ENCODE data around the gene TBC1D4. TPM values are rescaled to one million over a fixed set of nuclear protein-coding genes. Genes with fewer than 3 reads are reported as not detected.
"Not testable (repeated sequence)": the region's sequence is repeated elsewhere in the genome, so short reads cannot be mapped to it uniquely, and the experiment has no call there.

The TBC1D4 gene
- total and polyA plus RNA-seq, 2 experiments from 2014 or later, result 18.7 to 38.2 TPM

DNA sequence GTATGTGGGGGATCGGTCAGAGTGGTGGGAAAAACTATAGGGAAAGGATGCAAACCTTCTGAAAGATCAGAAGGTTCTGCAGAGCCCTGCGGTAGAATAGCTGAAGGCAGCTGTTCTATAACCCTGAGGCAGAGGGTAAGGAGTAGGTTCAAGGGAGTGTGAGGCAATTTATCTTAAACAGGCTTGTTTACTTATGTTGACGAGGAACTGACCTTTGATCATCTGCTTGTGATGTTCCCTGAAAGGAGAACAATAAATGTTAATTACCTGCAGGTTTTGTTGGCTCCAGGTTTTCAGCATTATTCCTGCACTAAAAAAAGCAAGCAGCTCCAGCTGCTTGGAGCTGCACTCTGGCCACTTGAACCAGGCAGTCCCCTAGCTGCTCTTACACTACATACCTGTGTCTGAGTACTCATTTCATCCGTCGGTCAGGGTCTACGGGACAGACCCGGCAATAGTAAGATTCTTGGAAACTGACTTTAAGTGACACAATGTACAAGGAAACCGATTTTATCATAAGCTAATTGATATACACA is 202.1 kb downstream of the TBC1D4 start:
- Histone ChIP-seq H3K4me3 (no peak overlapping the region), H3F3A (replicated peaks; ENCODE audit: low read depth) (no peaks in the 10 kb centered on the region), H2AFZ (no peak overlapping the region), H3K4me2 (no peak overlapping the region), H3K9me2 (ENCODE audit: insufficient read depth) (no peaks in the 10 kb centered on the region; the same call in 1 of the 2 replicates), H3K4me1 (ENCODE audit: insufficient read depth) (no peaks in the 10 kb centered on the region), H3K27me3 (ENCODE audit: insufficient read depth) (no peaks in the 10 kb centered on the region), H3K79me2 (replicated peaks; ENCODE audit: insufficient read depth) (no peaks in the 10 kb centered on the region), H3K36me3 (ENCODE audit: insufficient read depth) (peaks cover 6% of the 10 kb centered on the region; the same call in 1 of the 2 replicates), H4K20me1 (replicated peaks; ENCODE audit: insufficient read depth) (no peaks in the 10 kb centered on the region), H3K27ac (ENCODE audit: low read depth) (no peak overlapping the region)
- Mint-ChIP-seq H3K9me3 (peaks cover 68% of the 10 kb centered on the region), H3K4me1 (no peaks in the 10 kb centered on the region), H3K4me3 (no peak overlapping the region), H3K27me3 (ENCODE audit: insufficient read depth, low read depth, poor library complexity) (peaks cover 2% of the 10 kb centered on the region), H3K27ac (no peak overlapping the region), H3K36me3 (ENCODE audit: low read depth) (peaks cover 60% of the 10 kb centered on the region)
- DNase-seq (ENCODE audit: low spot score) (peak; percentile 31), ATAC-seq (no peak)
- no peak for TF ChIP-seq NANOG (IDR thresholded peaks at IDR 0.05; ENCODE audit: borderline replicate concordance)
- no peak for TF ChIP-seq STAT1 (IDR thresholded peaks at IDR 0.05; ENCODE audit: unreplicated experiment)
- TF ChIP-seq EZH2phosphoT487 (IDR thresholded peaks at IDR 0.05; ENCODE audit: unreplicated experiment), result no peak
- TF ChIP-seq, protein P1, sequence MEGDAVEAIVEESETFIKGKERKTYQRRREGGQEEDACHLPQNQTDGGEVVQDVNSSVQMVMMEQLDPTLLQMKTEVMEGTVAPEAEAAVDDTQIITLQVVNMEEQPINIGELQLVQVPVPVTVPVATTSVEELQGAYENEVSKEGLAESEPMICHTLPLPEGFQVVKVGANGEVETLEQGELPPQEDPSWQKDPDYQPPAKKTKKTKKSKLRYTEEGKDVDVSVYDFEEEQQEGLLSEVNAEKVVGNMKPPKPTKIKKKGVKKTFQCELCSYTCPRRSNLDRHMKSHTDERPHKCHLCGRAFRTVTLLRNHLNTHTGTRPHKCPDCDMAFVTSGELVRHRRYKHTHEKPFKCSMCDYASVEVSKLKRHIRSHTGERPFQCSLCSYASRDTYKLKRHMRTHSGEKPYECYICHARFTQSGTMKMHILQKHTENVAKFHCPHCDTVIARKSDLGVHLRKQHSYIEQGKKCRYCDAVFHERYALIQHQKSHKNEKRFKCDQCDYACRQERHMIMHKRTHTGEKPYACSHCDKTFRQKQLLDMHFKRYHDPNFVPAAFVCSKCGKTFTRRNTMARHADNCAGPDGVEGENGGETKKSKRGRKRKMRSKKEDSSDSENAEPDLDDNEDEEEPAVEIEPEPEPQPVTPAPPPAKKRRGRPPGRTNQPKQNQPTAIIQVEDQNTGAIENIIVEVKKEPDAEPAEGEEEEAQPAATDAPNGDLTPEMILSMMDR (conservative IDR thresholded peaks at IDR 0.05; ENCODE audit: low read depth in 2 of 2), result no peak
- TF ChIP-seq JUNB (IDR thresholded peaks at IDR 0.05; ENCODE audit: unreplicated experiment), result no peak
- TF ChIP-seq, protein P2, sequence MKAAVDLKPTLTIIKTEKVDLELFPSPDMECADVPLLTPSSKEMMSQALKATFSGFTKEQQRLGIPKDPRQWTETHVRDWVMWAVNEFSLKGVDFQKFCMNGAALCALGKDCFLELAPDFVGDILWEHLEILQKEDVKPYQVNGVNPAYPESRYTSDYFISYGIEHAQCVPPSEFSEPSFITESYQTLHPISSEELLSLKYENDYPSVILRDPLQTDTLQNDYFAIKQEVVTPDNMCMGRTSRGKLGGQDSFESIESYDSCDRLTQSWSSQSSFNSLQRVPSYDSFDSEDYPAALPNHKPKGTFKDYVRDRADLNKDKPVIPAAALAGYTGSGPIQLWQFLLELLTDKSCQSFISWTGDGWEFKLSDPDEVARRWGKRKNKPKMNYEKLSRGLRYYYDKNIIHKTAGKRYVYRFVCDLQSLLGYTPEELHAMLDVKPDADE (IDR thresholded peaks at IDR 0.05), result no peak
- TF ChIP-seq CREB1 (CRISPR knock-in tag; IDR thresholded peaks at IDR 0.05; ENCODE audit: low read depth), result no peak
- TF ChIP-seq, protein P3, sequence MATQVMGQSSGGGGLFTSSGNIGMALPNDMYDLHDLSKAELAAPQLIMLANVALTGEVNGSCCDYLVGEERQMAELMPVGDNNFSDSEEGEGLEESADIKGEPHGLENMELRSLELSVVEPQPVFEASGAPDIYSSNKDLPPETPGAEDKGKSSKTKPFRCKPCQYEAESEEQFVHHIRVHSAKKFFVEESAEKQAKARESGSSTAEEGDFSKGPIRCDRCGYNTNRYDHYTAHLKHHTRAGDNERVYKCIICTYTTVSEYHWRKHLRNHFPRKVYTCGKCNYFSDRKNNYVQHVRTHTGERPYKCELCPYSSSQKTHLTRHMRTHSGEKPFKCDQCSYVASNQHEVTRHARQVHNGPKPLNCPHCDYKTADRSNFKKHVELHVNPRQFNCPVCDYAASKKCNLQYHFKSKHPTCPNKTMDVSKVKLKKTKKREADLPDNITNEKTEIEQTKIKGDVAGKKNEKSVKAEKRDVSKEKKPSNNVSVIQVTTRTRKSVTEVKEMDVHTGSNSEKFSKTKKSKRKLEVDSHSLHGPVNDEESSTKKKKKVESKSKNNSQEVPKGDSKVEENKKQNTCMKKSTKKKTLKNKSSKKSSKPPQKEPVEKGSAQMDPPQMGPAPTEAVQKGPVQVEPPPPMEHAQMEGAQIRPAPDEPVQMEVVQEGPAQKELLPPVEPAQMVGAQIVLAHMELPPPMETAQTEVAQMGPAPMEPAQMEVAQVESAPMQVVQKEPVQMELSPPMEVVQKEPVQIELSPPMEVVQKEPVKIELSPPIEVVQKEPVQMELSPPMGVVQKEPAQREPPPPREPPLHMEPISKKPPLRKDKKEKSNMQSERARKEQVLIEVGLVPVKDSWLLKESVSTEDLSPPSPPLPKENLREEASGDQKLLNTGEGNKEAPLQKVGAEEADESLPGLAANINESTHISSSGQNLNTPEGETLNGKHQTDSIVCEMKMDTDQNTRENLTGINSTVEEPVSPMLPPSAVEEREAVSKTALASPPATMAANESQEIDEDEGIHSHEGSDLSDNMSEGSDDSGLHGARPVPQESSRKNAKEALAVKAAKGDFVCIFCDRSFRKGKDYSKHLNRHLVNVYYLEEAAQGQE (IDR thresholded peaks at IDR 0.05; ENCODE audit: unreplicated experiment), result no peak
- TF ChIP-seq ZNF331 (CRISPR knock-in tag; IDR thresholded peaks at IDR 0.05; ENCODE audit: low read depth), result peak; percentile 49; the same call in 1 of the 2 replicates

DNA sequence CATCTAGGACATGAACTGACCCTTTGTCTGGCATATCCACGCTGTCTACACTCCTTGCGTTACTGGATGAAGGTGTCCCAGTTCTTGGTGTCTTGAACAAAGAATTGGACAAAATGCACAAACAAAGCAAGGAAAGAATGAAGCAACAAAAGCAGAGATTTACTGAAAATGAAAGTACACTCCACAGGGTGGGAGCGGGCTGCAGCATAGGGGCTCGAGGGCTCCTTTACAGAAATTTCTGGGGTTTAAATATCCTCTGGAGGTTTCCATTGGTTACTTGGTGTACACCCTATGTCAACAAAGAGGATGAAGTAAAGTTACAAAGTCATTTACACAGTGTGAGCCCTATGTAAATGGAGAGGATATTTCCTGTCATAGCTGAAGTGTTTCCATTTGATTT is 208.3 kb downstream of the TBC1D4 start:
- H2AFZ ChIP-seq; DNase-seq (ENCODE audit: low spot score); H4K20me1 ChIP-seq (replicated peaks; ENCODE audit: insufficient read depth); H3K4me1 ChIP-seq (ENCODE audit: insufficient read depth); H3K4me1 Mint-ChIP-seq; H3K27me3 ChIP-seq (ENCODE audit: insufficient read depth); H3K4me3 Mint-ChIP-seq; H3F3A ChIP-seq (replicated peaks; ENCODE audit: low read depth); H3K4me3 ChIP-seq; H3K27ac Mint-ChIP-seq; H3K79me2 ChIP-seq (replicated peaks; ENCODE audit: insufficient read depth); H3K27me3 Mint-ChIP-seq (ENCODE audit: insufficient read depth, low read depth, poor library complexity); ATAC-seq; H3K9me2 ChIP-seq (ENCODE audit: insufficient read depth); H3K27ac ChIP-seq (ENCODE audit: low read depth); H3K36me3 ChIP-seq (ENCODE audit: insufficient read depth); H3K4me2 ChIP-seq: not testable (repeated sequence)
- Mint-ChIP-seq H3K36me3 (ENCODE audit: low read depth) (peaks cover 13% of the 10 kb centered on the region), H3K9me3 (peaks cover 43% of the 10 kb centered on the region)
